ENCODE measurements around the gene RAD51. TPM values are rescaled to one million over a fixed set of nuclear protein-coding genes. Genes with fewer than 3 reads are reported as not detected.

RAD51 gene
- total and polyA plus RNA-seq, 9 of the 15 experiments (the other 6 are each of a cell fraction or from before 2014, with no cell fraction given) = 16.0 to 63.8 (median 34.6) TPM

GRCh38 chr15:40762919-40763800, 68.2 kb downstream of the RAD51 start (continued):
- TF ChIP-seq NR0B1 (IDR thresholded peaks at IDR 0.05; ENCODE audit: partially characterized antibody) (no peak), MAX (CRISPR knock-in tag; IDR thresholded peaks at IDR 0.05) (peak; percentile 95), ZNF347 (CRISPR knock-in tag; IDR thresholded peaks at IDR 0.05; ENCODE audit: low read depth) (no peak), CBX5 (IDR thresholded peaks at IDR 0.05; ENCODE audit: borderline replicate concordance, low read depth) (no peak), CREM (IDR thresholded peaks at IDR 0.05; ENCODE audit: low read depth) (no peak), KDM1A (IDR thresholded peaks at IDR 0.05) (peak in 1 of 2 experiments; percentile 27; a peak in 1 of 4 replicates), DDX20 (tag; IDR thresholded peaks at IDR 0.05; ENCODE audit: low read depth) (no peak), TEAD4 (IDR thresholded peaks at IDR 0.05; ENCODE audit: low read length) (peak; percentile 43), TEAD4 (CRISPR knock-in tag; IDR thresholded peaks at IDR 0.05; ENCODE audit: borderline replicate concordance) (peak; percentile 93; the same call in 1 of the 2 replicates), ZNF76 (CRISPR knock-in tag; IDR thresholded peaks at IDR 0.05; ENCODE audit: borderline replicate concordance) (0 out of 2 replicates have a peak, but pooled peaks have one; percentile 48), FOXA1 (IDR thresholded peaks at IDR 0.05; ENCODE audit: borderline replicate concordance) (no peak), SIX5 (IDR thresholded peaks at IDR 0.05; ENCODE audit: borderline replicate concordance in 1 of 2, insufficient read depth in 1 of 2, low read depth in 1 of 2, low read length in 2 of 2) (no peak), ZC3H11A (IDR thresholded peaks at IDR 0.05; ENCODE audit: low read depth, low read length) (no peak), FOXP1 (CRISPR knock-in tag; IDR thresholded peaks at IDR 0.05) (peak; percentile 97), TFAP4 (CRISPR knock-in tag; IDR thresholded peaks at IDR 0.05; ENCODE audit: borderline replicate concordance) (peak; percentile 82; the same call in 1 of the 2 replicates), ZNF121 (CRISPR knock-in tag; conservative IDR thresholded peaks at IDR 0.05) (no peak), ETV5 (CRISPR knock-in tag; IDR thresholded peaks at IDR 0.05; ENCODE audit: low read depth) (no peak), RBFOX2 (IDR thresholded peaks at IDR 0.05; ENCODE audit: low read depth, low read length) (no peak), NELFE (IDR thresholded peaks at IDR 0.05; ENCODE audit: insufficient read depth, insufficient read length) (no peak), ZNF224 (CRISPR knock-in tag; IDR thresholded peaks at IDR 0.05) (no peak), ZFP91 (CRISPR knock-in tag; IDR thresholded peaks at IDR 0.05) (no peak), ATF6 (CRISPR knock-in tag; IDR thresholded peaks at IDR 0.05) (peak; percentile 56; the same call in 1 of the 2 replicates)
